GM21526 (cell line): ENCODE measurements around the gene ROBO1.
"Not testable (repeated sequence)": the region's sequence is repeated elsewhere in the genome, so short reads cannot be mapped to it uniquely, and the experiment has no call there.

Experiments
- ATAC-seq: cut with Tn5 transposase; IDR thresholded peaks from one replicate; pipeline ENCODE4 v1.9.1; 2021; ENCODE audit warnings: moderate library complexity; ENCODE audit not compliant: unreplicated experiment, low FRiP score

The ROBO1 gene

GRCh38 chr3:78900880-78901279 is 866.9 kb downstream of the ROBO1 start:
- ATAC-seq = no peak

- no peak for ATAC-seq
These were observed 867.4 kb downstream of the ROBO1 start for GRCh38 chr3:78900426-78900825.

GRCh38 chr3:78895528-78895927 is 872.3 kb downstream of the ROBO1 start:
- no peak for ATAC-seq

- ATAC-seq = no peak
These were observed 873.0 kb downstream of the ROBO1 start for GRCh38 chr3:78894787-78895186.

- no peak for ATAC-seq
These were observed 874.6 kb downstream of the ROBO1 start for GRCh38 chr3:78893161-78893560.

- no peak for ATAC-seq
These were observed 878.5 kb downstream of the ROBO1 start for GRCh38 chr3:78889348-78889747.

- ATAC-seq = no peak
These were observed 879.2 kb downstream of the ROBO1 start for GRCh38 chr3:78888635-78889034.

GRCh38 chr3:78887547-78888011 is 880.2 kb downstream of the ROBO1 start:
- no peak for ATAC-seq

GRCh38 chr3:78887029-78887428 is 880.8 kb downstream of the ROBO1 start:
- no peak for ATAC-seq

GRCh38 chr3:78884567-78884966 is 883.2 kb downstream of the ROBO1 start:
- ATAC-seq = not testable (repeated sequence)

- ATAC-seq = no peak
These were observed 885.5 kb downstream of the ROBO1 start for GRCh38 chr3:78882251-78882650.

GRCh38 chr3:78881501-78881900 is 886.3 kb downstream of the ROBO1 start:
- ATAC-seq = no peak

- no peak for ATAC-seq
These were observed 887.0 kb downstream of the ROBO1 start for GRCh38 chr3:78880603-78881461.

- no peak for ATAC-seq
These were observed 888.4 kb downstream of the ROBO1 start for GRCh38 chr3:78879295-78879860.

- ATAC-seq = no peak
These were observed 889.0 kb downstream of the ROBO1 start for GRCh38 chr3:78878789-78879188.

- ATAC-seq = no peak
These were observed 889.8 kb downstream of the ROBO1 start for GRCh38 chr3:78878011-78878410.

- no peak for ATAC-seq
These were observed 891.9 kb downstream of the ROBO1 start for GRCh38 chr3:78875851-78876250.

GRCh38 chr3:78875436-78875835 is 892.4 kb downstream of the ROBO1 start:
- no peak for ATAC-seq

- ATAC-seq = no peak
These were observed 894.2 kb downstream of the ROBO1 start for GRCh38 chr3:78873641-78874040.

- ATAC-seq = no peak
These were observed 895.6 kb downstream of the ROBO1 start for GRCh38 chr3:78872195-78872594.

- no peak for ATAC-seq
These were observed 896.8 kb downstream of the ROBO1 start for GRCh38 chr3:78871048-78871447.

- no peak for ATAC-seq
These were observed 897.3 kb downstream of the ROBO1 start for GRCh38 chr3:78870484-78870883.
